GM15510 (cell line): ENCODE data around the gene CCDC87.
A peak's percentile ranks its signal among the peaks of the same experiment; 100 is the strongest.

Experiments used
- POLR2A ChIP-seq: IDR thresholded peaks from 3 replicates; pipeline ENCODE4 v1.6.1; 2011; ENCODE audit warnings: borderline replicate concordance; ENCODE audit not compliant: insufficient read length; ENCODE audit errors: extremely low read depth

Gene CCDC87

DNA sequence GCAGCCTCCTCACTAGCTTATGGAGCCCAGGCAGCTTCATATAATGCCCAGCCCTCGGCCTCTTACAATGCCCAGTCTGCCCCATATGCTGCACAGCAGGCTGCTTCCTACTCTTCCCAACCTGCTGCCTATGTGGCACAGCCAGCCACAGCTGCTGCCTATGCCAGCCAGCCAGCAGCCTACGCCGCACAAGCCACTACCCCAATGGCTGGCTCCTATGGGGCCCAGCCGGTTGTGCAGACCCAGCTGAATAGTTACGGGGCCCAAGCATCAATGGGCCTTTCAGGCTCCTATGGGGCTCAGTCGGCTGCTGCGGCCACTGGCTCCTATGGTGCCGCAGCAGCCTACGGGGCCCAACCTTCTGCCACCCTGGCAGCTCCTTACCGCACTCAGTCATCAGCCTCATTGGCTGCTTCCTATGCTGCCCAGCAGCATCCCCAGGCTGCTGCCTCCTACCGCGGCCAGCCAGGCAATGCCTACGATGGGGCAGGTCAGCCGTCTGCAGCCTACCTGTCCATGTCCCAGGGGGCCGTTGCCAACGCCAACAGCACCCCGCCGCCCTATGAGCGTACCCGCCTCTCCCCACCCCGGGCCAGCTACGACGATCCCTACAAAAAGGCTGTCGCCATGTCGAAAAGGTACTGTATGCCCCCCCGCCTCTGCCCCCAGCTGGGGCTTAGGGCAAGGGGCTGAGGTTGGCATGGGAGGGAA, 32.3 kb upstream of the CCDC87 start:
- TF ChIP-seq POLR2A = no peak

DNA sequence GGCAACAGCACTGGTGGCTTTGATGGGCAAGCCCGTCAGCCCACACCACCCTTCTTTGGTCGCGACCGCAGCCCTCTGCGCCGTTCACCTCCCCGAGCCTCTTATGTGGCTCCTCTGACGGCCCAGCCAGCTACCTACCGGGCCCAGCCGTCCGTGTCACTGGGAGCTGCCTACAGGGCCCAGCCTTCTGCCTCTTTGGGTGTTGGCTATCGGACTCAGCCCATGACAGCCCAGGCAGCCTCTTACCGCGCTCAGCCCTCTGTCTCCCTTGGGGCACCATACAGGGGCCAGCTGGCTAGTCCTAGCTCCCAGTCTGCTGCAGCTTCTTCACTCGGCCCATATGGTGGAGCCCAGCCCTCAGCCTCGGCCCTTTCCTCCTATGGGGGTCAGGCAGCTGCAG, 31.6 kb upstream of the CCDC87 start:
- TF ChIP-seq POLR2A = no peak

DNA sequence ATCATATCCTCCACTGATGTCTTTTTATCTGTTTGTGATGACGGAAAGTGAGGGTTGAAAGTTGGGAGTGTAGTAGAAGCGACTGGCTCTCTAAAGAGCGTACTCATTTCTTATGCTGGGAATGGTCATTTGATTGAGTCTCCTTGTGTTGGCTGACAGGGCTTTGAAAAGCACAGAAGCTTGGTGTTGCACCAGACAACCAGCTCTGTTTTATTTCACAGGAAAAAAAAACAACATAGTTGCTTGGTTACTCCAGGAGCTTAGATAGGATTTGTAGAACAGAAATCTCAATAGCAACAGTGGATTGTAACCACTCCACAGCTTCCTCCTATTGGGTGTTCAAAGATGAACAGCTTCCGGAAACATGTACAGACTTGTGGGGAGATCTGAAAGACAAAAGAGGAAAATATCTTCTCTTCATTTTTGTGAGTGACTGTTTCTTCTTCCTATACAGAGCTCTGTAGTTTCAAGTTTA, 26.3 kb upstream of the CCDC87 start:
- no peak for TF ChIP-seq POLR2A

DNA sequence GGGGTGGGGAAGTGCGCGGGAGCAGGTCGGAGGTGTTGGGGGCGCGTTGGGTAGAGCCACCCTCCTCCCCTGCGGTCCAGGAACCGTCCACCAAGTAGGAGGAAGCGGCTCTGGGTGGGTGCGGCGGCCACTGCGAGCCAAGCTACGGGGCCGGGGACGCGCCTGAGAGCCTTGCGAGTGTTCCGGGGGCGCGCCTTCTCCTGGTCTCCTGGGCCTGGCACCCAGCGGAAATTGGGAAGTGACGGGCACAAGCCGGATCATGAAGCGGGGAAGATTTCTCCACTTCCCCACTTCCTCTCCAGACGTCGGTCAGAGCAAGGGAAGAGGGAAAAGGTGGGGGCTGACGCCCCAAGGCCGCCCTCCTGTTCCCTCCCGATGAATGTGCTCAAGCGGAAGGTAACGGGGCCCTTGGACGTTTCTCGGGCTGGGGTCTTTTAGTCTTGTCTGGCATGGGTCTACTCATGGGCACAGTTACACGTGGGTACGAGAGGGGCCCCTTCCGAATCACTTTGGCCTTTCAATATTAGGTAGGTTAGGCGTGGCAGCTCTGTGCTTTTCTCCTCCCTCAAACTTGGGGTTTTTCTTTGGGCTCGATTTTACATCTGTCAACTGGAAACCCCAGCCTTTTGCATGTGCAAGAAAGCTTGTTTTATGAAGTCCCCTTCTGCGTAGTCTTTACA, 24.4 kb upstream of the CCDC87 start:
- TF ChIP-seq POLR2A = no peak

DNA sequence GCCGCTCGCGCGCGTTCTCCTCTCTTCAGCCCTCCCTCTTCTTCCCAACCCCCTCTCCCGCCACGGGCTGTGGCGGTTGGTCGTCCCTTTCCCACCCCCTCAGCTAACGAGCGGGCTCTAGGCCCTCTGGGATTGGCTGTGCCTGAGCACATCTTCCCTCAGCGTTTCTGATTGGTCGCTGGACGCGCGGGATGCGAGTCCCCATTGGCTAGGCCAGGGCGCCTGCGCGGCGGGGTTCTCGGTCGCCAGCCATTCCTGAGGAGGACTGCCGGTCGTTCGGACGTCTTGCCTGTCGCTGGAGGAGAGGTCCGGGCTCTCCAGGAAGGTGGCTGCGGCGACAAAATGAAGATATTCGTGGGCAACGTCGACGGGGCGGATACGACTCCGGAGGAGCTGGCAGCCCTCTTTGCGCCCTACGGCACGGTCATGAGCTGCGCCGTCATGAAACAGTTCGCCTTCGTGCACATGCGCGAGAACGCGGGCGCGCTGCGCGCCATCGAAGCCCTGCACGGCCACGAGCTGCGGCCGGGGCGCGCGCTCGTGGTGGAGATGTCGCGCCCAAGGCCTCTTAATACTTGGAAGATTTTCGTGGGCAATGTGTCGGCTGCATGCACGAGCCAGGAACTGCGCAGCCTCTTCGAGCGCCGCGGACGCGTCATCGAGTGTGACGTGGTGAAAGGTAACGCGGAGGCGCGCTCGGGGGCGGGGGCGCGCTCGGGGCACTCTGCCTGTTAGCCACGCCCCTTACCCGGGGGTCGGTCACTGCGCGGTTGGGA, 23.7 kb upstream of the CCDC87 start, which contains the start of gene RBM14:
RBM14 (plus strand) TSS at position 252 of the 776 bp plus-strand sequence; CDS start at position 343, 91 bp downstream.
- TF ChIP-seq POLR2A = peak; percentile 99

DNA sequence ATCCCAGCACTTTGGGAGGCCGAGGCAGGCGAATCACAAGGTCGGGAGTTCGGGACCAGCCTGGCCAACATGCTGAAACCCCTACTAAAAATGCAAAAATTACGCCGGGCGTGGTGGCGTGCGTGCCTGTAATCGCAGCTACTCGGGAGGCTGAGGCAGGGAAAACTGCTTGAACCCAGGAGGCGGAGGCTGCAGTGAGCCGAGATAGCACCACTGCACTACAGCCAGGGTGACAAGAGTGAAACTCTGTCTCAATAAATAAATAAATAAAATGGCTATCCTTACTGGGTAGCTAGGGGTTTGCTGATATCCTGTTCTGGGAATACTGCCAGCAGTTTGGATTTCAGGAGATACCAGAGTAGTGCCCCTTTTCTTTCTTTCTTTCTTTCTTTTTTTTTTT, 21.2 kb upstream of the CCDC87 start:
- no peak for TF ChIP-seq POLR2A

DNA sequence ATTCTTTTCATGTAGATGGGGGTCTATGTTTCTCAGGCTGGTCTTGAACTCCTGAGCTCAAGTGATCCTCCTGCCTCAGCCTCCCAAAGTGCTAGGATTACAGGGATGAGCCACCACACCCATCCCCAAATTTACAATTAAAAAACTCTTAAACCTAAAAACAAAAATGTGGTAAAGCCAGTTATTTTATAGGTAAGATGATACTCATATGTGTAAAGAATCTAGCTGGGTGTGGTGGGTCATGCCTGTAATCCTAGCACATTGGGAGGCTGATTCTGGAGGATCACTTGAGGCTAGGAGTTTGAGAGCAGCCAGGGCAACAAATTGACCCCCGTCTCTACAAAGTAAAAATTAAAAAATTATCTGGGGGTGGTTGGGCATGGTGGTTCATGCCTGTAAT, 19.6 kb upstream of the CCDC87 start:
- TF ChIP-seq POLR2A = no peak

DNA sequence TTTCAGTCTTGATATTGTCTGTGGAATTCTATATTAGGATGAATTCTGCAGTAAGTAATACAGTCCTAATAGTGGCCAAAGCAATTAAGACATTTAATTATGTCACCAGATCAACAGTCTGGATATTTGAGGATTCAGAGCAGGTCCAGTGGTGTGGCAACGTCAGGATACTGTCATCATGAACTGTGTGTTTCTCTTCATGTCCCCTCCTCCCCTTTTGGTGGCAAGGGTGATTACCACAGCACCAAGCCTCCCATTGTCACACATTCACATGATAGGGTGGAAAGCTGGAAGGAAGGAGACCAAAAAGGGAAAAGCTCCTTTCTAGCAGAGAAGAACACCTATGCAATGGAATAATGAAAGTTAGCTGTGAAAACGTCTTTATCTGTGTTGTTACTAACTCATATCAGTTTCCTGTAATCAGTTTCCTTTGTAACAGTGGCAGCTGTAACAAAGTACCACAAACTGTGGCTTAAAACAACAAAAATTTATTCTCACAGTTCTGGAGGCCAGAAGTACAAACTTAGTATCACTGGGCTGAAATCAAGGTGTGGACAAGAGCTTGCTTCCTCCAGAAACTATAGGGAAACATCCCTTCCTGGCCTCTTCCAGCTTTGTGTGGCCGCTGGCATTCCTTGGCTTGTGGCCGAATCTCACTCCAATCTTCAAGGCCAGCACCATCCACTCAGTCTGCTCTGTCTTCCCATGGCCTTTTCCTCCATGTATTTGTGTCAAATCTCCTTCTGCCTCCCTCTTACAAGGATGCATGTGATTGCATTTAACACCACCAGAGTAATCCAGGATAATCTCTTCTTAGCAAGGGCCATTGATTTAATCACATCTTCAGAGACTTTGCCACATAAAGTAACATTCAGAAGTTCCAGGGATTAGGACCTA, 17.1 kb upstream of the CCDC87 start:
- no peak for TF ChIP-seq POLR2A

DNA sequence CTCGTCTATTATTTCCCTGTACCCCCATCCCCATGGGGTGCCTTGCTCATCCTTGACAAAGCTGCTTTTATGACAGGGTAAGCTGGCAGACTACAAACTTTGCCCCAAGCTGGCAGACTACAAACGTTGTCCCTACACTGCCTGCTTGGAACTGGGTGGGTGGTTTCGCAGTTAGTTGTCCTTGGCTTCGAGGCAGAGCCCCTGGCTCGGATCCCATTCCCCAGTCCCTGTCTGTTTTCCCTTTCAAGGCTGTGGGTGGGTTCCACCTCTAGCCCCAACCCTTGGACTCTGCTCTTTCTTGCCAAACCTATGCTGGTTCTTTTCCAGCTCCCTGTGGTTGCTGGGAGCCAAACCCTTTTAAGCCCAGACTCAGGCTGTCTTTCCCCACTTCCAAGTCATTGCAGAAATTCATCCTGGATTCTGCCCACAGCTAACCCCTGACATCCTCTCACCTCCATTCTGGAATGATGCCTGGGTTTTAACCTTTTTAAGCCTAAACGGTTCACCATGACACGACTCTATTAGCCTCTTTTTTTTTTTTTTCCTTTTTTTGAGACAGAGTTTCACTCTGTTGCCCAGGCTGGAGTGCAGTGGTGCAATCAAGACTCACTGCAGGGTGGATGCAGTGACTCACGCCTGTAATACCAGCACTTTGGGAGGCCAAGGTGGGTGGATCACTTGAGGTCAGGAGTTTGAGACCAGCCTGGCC, 14.4 kb upstream of the CCDC87 start:
- TF ChIP-seq POLR2A = no peak

DNA sequence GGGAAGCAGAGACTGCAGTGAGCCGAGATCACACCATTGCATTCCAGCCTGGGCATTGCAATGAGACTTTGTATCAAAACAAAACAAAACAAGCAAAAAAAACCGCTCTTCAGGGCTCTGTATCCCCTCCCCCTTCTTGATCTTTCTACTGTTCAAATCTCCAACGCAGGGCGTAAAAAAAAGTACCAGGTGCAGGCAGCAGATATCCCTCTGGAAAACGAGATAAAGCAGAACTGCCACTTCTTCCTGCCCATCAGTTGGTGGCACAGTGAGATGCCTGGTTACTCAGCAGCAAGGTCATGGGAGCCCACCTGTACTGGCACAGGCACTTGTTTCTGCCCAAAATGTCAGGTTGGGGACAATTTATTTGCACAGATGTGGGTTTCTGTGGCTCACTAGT, 11.3 kb upstream of the CCDC87 start:
- TF ChIP-seq POLR2A = no peak

DNA sequence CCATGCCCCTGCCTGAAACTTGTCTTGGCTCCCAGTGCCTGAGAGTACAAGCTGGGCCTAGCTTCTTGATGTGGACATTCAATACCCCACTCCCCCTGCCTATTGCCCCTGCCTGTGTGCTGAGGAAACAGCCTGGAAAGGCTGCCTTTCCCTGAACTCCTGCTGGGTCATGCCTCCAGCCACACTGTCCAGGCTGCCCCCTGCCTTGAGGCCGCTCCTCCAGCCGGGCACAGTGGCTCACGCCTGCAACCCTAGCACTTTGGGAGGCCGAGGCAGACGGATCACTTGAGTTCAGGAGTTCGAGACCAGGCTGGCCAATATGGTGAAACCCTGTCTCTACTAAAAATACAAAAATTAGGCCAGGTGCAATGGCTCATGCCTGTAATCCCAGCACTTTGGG, 10.2 kb upstream of the CCDC87 start:
- TF ChIP-seq POLR2A = no peak

DNA sequence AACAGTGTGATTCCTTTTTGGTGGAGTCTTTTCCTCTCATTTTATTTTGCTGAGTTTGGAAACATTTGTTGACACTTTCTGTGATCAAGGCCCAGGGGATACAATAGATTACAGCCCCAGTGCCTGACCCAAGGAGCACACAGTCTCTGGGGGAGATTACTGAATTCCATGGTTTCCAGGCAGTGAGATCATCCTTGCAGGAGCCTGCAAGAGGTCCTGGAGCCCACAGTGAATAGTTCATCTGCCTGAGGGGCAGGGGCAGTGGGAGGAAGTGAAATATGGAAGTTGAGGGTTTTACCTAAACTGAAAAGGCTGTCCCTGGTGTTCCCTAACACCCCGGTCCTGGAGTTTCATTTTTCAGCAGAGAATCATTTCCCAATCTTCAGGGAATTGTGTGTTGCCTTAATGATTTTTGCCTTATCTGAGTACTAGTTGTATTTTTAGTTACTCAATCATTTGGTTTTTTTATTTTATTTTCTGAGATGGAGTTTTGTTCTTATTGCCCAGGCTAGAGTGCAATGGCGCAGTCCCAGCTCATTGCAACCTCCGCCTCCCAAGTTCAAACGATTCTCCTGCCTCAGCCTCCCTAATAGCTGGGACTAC, 7.9 kb upstream of the CCDC87 start:
- TF ChIP-seq POLR2A = no peak

DNA sequence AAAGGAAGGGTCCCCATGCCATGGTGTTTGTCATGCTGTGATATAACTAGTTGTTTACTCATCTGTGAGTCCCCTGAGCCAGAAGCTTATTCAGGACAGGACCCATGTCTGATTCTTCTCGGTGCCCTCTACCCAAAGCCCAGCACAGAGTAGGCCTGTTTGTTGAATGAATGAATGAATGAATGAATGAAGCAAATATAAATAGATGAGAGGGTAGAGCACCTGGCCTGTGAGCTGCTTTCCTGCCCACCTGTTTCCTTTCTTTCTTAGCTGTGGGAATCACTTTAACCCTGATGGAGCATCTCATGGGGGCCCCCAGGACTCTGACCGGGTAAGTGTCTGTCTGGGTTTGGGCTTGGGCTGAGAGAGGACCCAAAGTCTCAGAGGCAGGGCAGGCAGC, 7.4 kb upstream of the CCDC87 start:
- TF ChIP-seq POLR2A = no peak
